ENCODE measurements around the gene RAB9B.

RAB9B gene

GRCh38 chrX:103781062-103781402 lies 51.0 kb downstream of the RAB9B start:
- no peaks in the 10 kb centered on the region for H3K4me1 ChIP-seq (ENCODE audit: control insufficient read depth, insufficient read depth, low read length)
- H3K36me3 ChIP-seq (ENCODE audit: control insufficient read depth, insufficient read depth, low read length): no peaks in the 10 kb centered on the region
- no peaks in the 10 kb centered on the region for H3K27me3 ChIP-seq (ENCODE audit: control insufficient read depth, insufficient read depth, low read length)
- H3K9me3 ChIP-seq (ENCODE audit: control insufficient read depth, low read length): no peaks in the 10 kb centered on the region
- H3K4me3 ChIP-seq (ENCODE audit: low read length): no peak overlapping the region
- no peak overlapping the region for H3K9ac ChIP-seq (ENCODE audit: low read length)

GRCh38 chrX:103780336-103781061 lies 51.6 kb downstream of the RAB9B start:
- no peak overlapping the region for H3K4me3 ChIP-seq (ENCODE audit: low read length)
- H3K9ac ChIP-seq (ENCODE audit: low read length): no peak overlapping the region

GRCh38 chrX:103779141-103779789 lies 52.8 kb downstream of the RAB9B start:
- Histone ChIP-seq H3K4me1 (ENCODE audit: control insufficient read depth, insufficient read depth, low read length) (no peaks in the 10 kb centered on the region), H3K9ac (ENCODE audit: low read length) (no peak overlapping the region), H3K9me3 (ENCODE audit: control insufficient read depth, low read length) (no peaks in the 10 kb centered on the region), H3K36me3 (ENCODE audit: control insufficient read depth, insufficient read depth, low read length) (no peaks in the 10 kb centered on the region), H3K27me3 (ENCODE audit: control insufficient read depth, insufficient read depth, low read length) (no peaks in the 10 kb centered on the region), H3K4me3 (ENCODE audit: low read length) (no peak overlapping the region)

More at GRCh38 chrX:103780336-103781061, 51.6 kb downstream of the RAB9B start:
- no peaks in the 10 kb centered on the region for H3K27me3 ChIP-seq (ENCODE audit: control insufficient read depth, insufficient read depth, low read length)
- H3K4me1 ChIP-seq (ENCODE audit: control insufficient read depth, insufficient read depth, low read length): no peaks in the 10 kb centered on the region
- H3K9me3 ChIP-seq (ENCODE audit: control insufficient read depth, low read length): no peaks in the 10 kb centered on the region
- H3K36me3 ChIP-seq (ENCODE audit: control insufficient read depth, insufficient read depth, low read length): no peaks in the 10 kb centered on the region

- Histone ChIP-seq H3K9ac (ENCODE audit: low read length) (no peak within 1 kb of the TSS), H3K36me3 (ENCODE audit: control insufficient read depth, insufficient read depth, low read length) (no peaks in the 10 kb centered on the region), H3K27me3 (ENCODE audit: control insufficient read depth, insufficient read depth, low read length) (no peaks in the 10 kb centered on the region), H3K4me3 (ENCODE audit: low read length) (no peak within 1 kb of the TSS), H3K4me1 (ENCODE audit: control insufficient read depth, insufficient read depth, low read length) (no peaks in the 10 kb centered on the region), H3K9me3 (ENCODE audit: control insufficient read depth, low read length) (no peaks in the 10 kb centered on the region)
Measured at GRCh38 chrX:103776546-103776945, 55.5 kb downstream of the RAB9B start, which contains the start of gene PLP1. TSS of gene PLP1 (plus strand) at chrX:103776840. CDS start at chrX:103776996, 156 bp downstream.

GRCh38 chrX:103774070-103774642 lies 57.9 kb downstream of the RAB9B start:
- H3K27me3 ChIP-seq (ENCODE audit: control insufficient read depth, insufficient read depth, low read length): no peaks in the 10 kb centered on the region
- H3K4me1 ChIP-seq (ENCODE audit: control insufficient read depth, insufficient read depth, low read length): no peaks in the 10 kb centered on the region
- no peak overlapping the region for H3K4me3 ChIP-seq (ENCODE audit: low read length)
- H3K36me3 ChIP-seq (ENCODE audit: control insufficient read depth, insufficient read depth, low read length): no peaks in the 10 kb centered on the region
- no peak overlapping the region for H3K9ac ChIP-seq (ENCODE audit: low read length)
- no peaks in the 10 kb centered on the region for H3K9me3 ChIP-seq (ENCODE audit: control insufficient read depth, low read length)

- H3K4me3 ChIP-seq (ENCODE audit: low read length): no peak overlapping the region
- H3K27me3 ChIP-seq (ENCODE audit: control insufficient read depth, insufficient read depth, low read length): no peaks in the 10 kb centered on the region
- H3K4me1 ChIP-seq (ENCODE audit: control insufficient read depth, insufficient read depth, low read length): no peaks in the 10 kb centered on the region
- H3K9me3 ChIP-seq (ENCODE audit: control insufficient read depth, low read length): no peaks in the 10 kb centered on the region
- no peak overlapping the region for H3K9ac ChIP-seq (ENCODE audit: low read length)
- H3K36me3 ChIP-seq (ENCODE audit: control insufficient read depth, insufficient read depth, low read length): no peaks in the 10 kb centered on the region
Measured at GRCh38 chrX:103773445-103773844, 58.6 kb downstream of the RAB9B start.

Measured in mucosa of stomach (tissue), 1 donor.